ENCODE results near the gene LHX6. TPM values are rescaled to one million over a fixed set of nuclear protein-coding genes. Genes with fewer than 3 reads are reported as not detected.
A peak's percentile ranks its signal among the peaks of the same experiment; 100 is the strongest.

LHX6 gene
- total and polyA plus RNA-seq, 2 experiments from 2014 or later: not detected

GRCh38 chr9:122223435-122223834 is 5.3 kb downstream of the LHX6 start:
- Histone ChIP-seq H3K36me3 (ENCODE audit: low read depth) (no peaks in the 10 kb centered on the region), H3K9me3 (ENCODE audit: low read depth) (no peaks in the 10 kb centered on the region), H3K79me2 (ENCODE audit: insufficient read depth) (no peaks in the 10 kb centered on the region), H4K20me1 (ENCODE audit: insufficient read depth) (no peaks in the 10 kb centered on the region), H3K4me2 (ENCODE audit: unreplicated experiment) (no peak overlapping the region), H3K4me1 (ENCODE audit: insufficient read depth) (peaks cover 9% of the 10 kb centered on the region; the same call in 1 of the 2 replicates), H3K27ac (no peak overlapping the region), H3F3A (ENCODE audit: insufficient read depth) (no peaks in the 10 kb centered on the region), H3K9ac (no peak overlapping the region), H3K27me3 (replicated peaks; ENCODE audit: insufficient read depth) (peaks cover 98% of the 10 kb centered on the region), H3K4me3 (no peak overlapping the region), H3K9me2 (ENCODE audit: insufficient read depth) (no peaks in the 10 kb centered on the region), H2AFZ (no peak overlapping the region)
- TF ChIP-seq EZH2phosphoT487 (IDR thresholded peaks at IDR 0.05; ENCODE audit: insufficient read depth, low read depth): no peak
- TF ChIP-seq EZH2 (IDR thresholded peaks at IDR 0.05; ENCODE audit: insufficient read depth, poor library complexity, severe bottlenecking): no peak
- no peak for DNase-seq
- 66 to 72% methylated on average over 5 of the region's 5 CpGs for WGBS, 2 experiments (ENCODE audit: low coverage in 1 of 2, low lambda C conversion rate in 2 of 2, missing lambda C conversion rate in 2 of 2)
- in situ Hi-C loops (cut with MboI): no loop called here

GRCh38 chr9:122222791-122223190 is 6.0 kb downstream of the LHX6 start:
- 56 to 58% methylated on average over 5 of the region's 5 CpGs for WGBS, 2 experiments (ENCODE audit: low coverage in 1 of 2, low lambda C conversion rate in 2 of 2, missing lambda C conversion rate in 2 of 2)
- Histone ChIP-seq H3K4me2 (ENCODE audit: unreplicated experiment) (no peak overlapping the region), H3K9me2 (ENCODE audit: insufficient read depth) (no peaks in the 10 kb centered on the region), H3K9ac (no peak overlapping the region), H3K27me3 (replicated peaks; ENCODE audit: insufficient read depth) (peaks cover 99% of the 10 kb centered on the region), H3K36me3 (ENCODE audit: low read depth) (no peaks in the 10 kb centered on the region), H4K20me1 (ENCODE audit: insufficient read depth) (no peaks in the 10 kb centered on the region), H3K9me3 (ENCODE audit: low read depth) (no peaks in the 10 kb centered on the region), H3F3A (ENCODE audit: insufficient read depth) (no peaks in the 10 kb centered on the region), H3K4me3 (no peak overlapping the region), H3K27ac (no peak overlapping the region), H3K4me1 (ENCODE audit: insufficient read depth) (peaks cover 7% of the 10 kb centered on the region; the same call in 1 of the 2 replicates), H2AFZ (no peak overlapping the region), H3K79me2 (ENCODE audit: insufficient read depth) (no peaks in the 10 kb centered on the region)
- no peak for DNase-seq
- in situ Hi-C loops (cut with MboI): no loop called here
- TF ChIP-seq EZH2phosphoT487 (IDR thresholded peaks at IDR 0.05; ENCODE audit: insufficient read depth, low read depth): no peak

DNA sequence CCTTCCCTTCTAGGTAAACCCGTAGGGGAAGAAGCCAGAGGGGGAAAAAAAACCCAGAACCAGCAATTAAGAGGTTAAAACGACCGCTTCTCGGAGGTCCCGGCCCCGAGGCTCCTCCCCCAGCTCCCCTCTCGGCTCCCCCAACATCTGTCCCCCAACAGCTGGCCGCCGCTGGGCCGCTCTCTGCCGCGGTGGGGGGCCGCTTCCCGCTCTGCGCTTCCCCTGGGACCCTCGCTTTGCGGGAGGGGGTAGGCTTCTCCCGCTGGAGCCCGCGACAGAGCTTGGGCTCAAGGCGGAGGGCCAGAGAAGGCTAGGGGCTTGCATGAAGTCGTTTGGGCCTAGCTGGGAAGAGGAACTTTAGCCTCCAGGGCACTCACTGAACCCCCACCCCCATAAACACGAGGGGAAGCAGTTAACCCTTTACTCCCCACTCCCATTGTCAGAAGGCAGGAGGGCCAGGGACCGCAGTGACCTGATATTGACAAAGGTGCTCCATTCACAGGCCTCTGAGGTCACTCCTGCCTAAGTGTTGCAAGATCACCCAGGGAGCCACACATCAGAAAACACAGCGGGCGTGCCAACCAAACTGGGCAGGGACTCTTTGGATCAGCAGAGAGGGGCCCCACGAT is 7.5 kb downstream of the LHX6 start:
- H3K9ac ChIP-seq: no peak overlapping the region
- H3K27ac ChIP-seq: no peak overlapping the region
- no peak overlapping the region for H3K4me2 ChIP-seq (ENCODE audit: unreplicated experiment)
- TF ChIP-seq EZH2phosphoT487 (IDR thresholded peaks at IDR 0.05; ENCODE audit: insufficient read depth, low read depth) (0 out of 2 replicates have a peak, but pooled peaks have one; percentile 14), EZH2 (IDR thresholded peaks at IDR 0.05; ENCODE audit: insufficient read depth, poor library complexity, severe bottlenecking) (peak; percentile 17)
- no peaks in the 10 kb centered on the region for H4K20me1 ChIP-seq (ENCODE audit: insufficient read depth)
- no peaks in the 10 kb centered on the region for H3K36me3 ChIP-seq (ENCODE audit: low read depth)
- no peaks in the 10 kb centered on the region for H3K79me2 ChIP-seq (ENCODE audit: insufficient read depth)
- peaks cover 98% of the 10 kb centered on the region for H3K27me3 ChIP-seq (replicated peaks; ENCODE audit: insufficient read depth)
- no peaks in the 10 kb centered on the region for H3K9me3 ChIP-seq (ENCODE audit: low read depth)
- H3K4me3 ChIP-seq: no peak overlapping the region
- peaks cover 7% of the 10 kb centered on the region; the same call in 1 of the 2 replicates for H3K4me1 ChIP-seq (ENCODE audit: insufficient read depth)
- DNase-seq: no peak
- no peaks in the 10 kb centered on the region for H3F3A ChIP-seq (ENCODE audit: insufficient read depth)
- 17 to 19% methylated on average over 22 to 27 of the region's 27 CpGs for WGBS, 2 experiments (ENCODE audit: low coverage in 1 of 2, low lambda C conversion rate in 2 of 2, missing lambda C conversion rate in 2 of 2)
- H2AFZ ChIP-seq: no peak overlapping the region
- in situ Hi-C loops (cut with MboI): no loop called here
- H3K9me2 ChIP-seq (ENCODE audit: insufficient read depth): no peaks in the 10 kb centered on the region

DNA sequence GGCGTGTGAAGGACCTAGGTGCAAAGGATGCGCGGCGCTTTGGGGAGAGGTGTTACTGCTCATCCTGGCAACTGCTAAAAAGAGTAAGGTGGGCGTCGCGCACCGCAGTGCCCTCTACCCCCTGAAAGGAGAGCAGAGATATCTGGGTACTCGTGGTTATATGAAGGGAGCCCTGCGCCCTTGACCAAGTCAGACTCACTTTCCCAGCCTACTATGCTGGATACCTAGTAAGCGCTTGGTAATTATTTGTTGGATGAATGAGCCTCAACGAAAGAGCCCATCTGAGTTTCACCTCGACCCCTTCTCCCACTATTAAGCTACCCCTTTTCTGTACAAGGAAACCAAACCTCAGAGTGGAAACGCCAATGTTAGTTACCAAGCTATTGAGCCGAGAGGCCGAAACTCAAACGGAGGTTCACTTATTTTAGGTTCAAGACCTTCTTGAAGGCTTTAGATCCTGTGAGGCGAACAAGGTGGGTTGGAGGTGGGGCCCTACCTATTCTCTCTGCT is 8.0 kb downstream of the LHX6 start:
- Histone ChIP-seq H3K4me3 (no peak overlapping the region), H2AFZ (no peak overlapping the region), H4K20me1 (ENCODE audit: insufficient read depth) (no peaks in the 10 kb centered on the region), H3K36me3 (ENCODE audit: low read depth) (no peaks in the 10 kb centered on the region), H3K9ac (no peak overlapping the region), H3K9me2 (ENCODE audit: insufficient read depth) (no peaks in the 10 kb centered on the region), H3K79me2 (ENCODE audit: insufficient read depth) (no peaks in the 10 kb centered on the region), H3K27me3 (replicated peaks; ENCODE audit: insufficient read depth) (peaks cover 98% of the 10 kb centered on the region), H3K27ac (no peak overlapping the region), H3K4me1 (ENCODE audit: insufficient read depth) (peaks cover 7% of the 10 kb centered on the region; the same call in 1 of the 2 replicates), H3K9me3 (ENCODE audit: low read depth) (no peaks in the 10 kb centered on the region), H3K4me2 (ENCODE audit: unreplicated experiment) (no peak overlapping the region), H3F3A (ENCODE audit: insufficient read depth) (no peaks in the 10 kb centered on the region)
- WGBS, 2 experiments (ENCODE audit: low coverage in 1 of 2, low lambda C conversion rate in 2 of 2, missing lambda C conversion rate in 2 of 2): 16 to 17% methylated on average over 18 of the region's 18 CpGs
- TF ChIP-seq EZH2 (IDR thresholded peaks at IDR 0.05; ENCODE audit: insufficient read depth, poor library complexity, severe bottlenecking): peak; percentile 91
- peak; percentile 73 for TF ChIP-seq EZH2phosphoT487 (IDR thresholded peaks at IDR 0.05; ENCODE audit: insufficient read depth, low read depth)
- in situ Hi-C loops (cut with MboI): no loop called here
- no peak for DNase-seq
